OCI-LY7 (cell line): ENCODE results near the gene ITM2C. TPM values are rescaled to one million over a fixed set of nuclear protein-coding genes. Genes with fewer than 3 reads are reported as not detected.
A peak's percentile ranks its signal among the peaks of the same experiment; 100 is the strongest.

Experiments
- BruUV-seq: library from RNA; stranded (reverse); fragments of 400-500 nt; replicated peaks from 2 replicates; lab custom pipeline; 2021; lab: Mats Ljungman, UMichigan
- CTCF ChIA-PET: fragments of 300-600 bp; sonication (Branson Sonifier 250); formaldehyde crosslinking; loops from one replicate; lab custom pipeline; 2022; ENCODE audit warnings: antibody characterized with exemption; ENCODE audit not compliant: unreplicated experiment; lab: Charles Lee
- POLR2A ChIA-PET: fragments of 300-600 bp; sonication (Branson Sonifier 250); formaldehyde crosslinking; loops from one replicate; lab custom pipeline; 2022; ENCODE audit warnings: antibody characterized with exemption; lab: Charles Lee
- DNase-seq: peaks from one replicate; pipeline ENCODE4 v3.0.0-alpha.2; 2015; ENCODE audit warnings: low spot score
- H2AFZ ChIP-seq: fragments of 200-600 bp; sonication (generic), shearing (Covaris generic); 2 replicates; pipeline ENCODE4 v1.6.1; 2014; ENCODE audit warnings: mild to moderate bottlenecking, antibody characterized with exemption, low read length, moderate library complexity
- H3K27ac ChIP-seq: fragments of 200-600 bp; sonication (generic); 2 replicates; pipeline ENCODE4 v1.5.1; 2014; ENCODE audit warnings: mixed run types, low read depth, mild to moderate bottlenecking, moderate library complexity, low read length, inconsistent platforms; ENCODE audit not compliant: poor library complexity, severe bottlenecking
- H3K36me3 ChIP-seq: fragments of 200-600 bp; sonication (generic); 2 replicates; pipeline ENCODE4 v1.6.1; 2014; ENCODE audit warnings: mild to moderate bottlenecking, antibody characterized with exemption, low read length, moderate library complexity, mixed read lengths; ENCODE audit not compliant: insufficient read depth
- H3K4me1 ChIP-seq: fragments of 200-600 bp; sonication (generic); 2 replicates; pipeline ENCODE4 v1.5.1; 2014; ENCODE audit warnings: mild to moderate bottlenecking, low read length; ENCODE audit not compliant: insufficient read depth, poor library complexity, severe bottlenecking
- H3K4me2 ChIP-seq: fragments of 200-600 bp; sonication (generic); 2 replicates; pipeline ENCODE4 v1.6.1; 2014; ENCODE audit warnings: mild to moderate bottlenecking, low read length
- H3K4me3 ChIP-seq: fragments of 200-600 bp; sonication (generic); 2 replicates; pipeline ENCODE4 v1.5.1; 2014; ENCODE audit warnings: mild to moderate bottlenecking, low read depth, low read length; ENCODE audit not compliant: poor library complexity, severe bottlenecking
- H3K79me2 ChIP-seq: fragments of 200-600 bp; sonication (generic); 2 replicates; pipeline ENCODE4 v1.6.1; 2016; ENCODE audit warnings: low read depth, mild to moderate bottlenecking, low read length, moderate library complexity, mixed read lengths; ENCODE audit not compliant: insufficient read depth
- H3K9me2 ChIP-seq: fragments of 200-600 bp; sonication (generic); 2 replicates; pipeline ENCODE4 v1.6.1; 2016; ENCODE audit warnings: mild to moderate bottlenecking, low read length, mixed read lengths; ENCODE audit not compliant: insufficient read depth
- H3K9me3 ChIP-seq: fragments of 200-600 bp; sonication (generic); 2 replicates; pipeline ENCODE4 v1.6.1; 2014; ENCODE audit warnings: mild to moderate bottlenecking, mixed run types, low read length, mixed read lengths
- H4K20me1 ChIP-seq: fragments of 200-600 bp; sonication (generic); 2 replicates; pipeline ENCODE4 v1.6.1; 2014; ENCODE audit warnings: mild to moderate bottlenecking, antibody characterized with exemption, low read length, moderate library complexity, mixed read lengths; ENCODE audit not compliant: insufficient read depth
- EZH2phosphoT487 ChIP-seq: fragments of 200-600 bp; sonication (generic); IDR thresholded peaks from 2 replicates; pipeline ENCODE4 v1.6.1; 2018; ENCODE audit warnings: low read depth, borderline replicate concordance, mild to moderate bottlenecking, mixed run types, antibody characterized with exemption, low read length, moderate library complexity, mixed read lengths
- intact Hi-C: fragments of 100-400 bp; cut with micrococcal nuclease; formaldehyde crosslinking; loops from one replicate; pipeline ENCODE4 v1.10.0; 2022; ENCODE audit not compliant: unreplicated experiment
- total RNA-seq, 2 experiments: library from RNA; depleted of rRNA in 1 of 2; stranded (reverse); fragments of >200 nt in 1 of 2; shearing (Covaris generic) in 1 of 2; gene quantifications; 2 replicates each; pipeline ENCODE4 v1.2.3, GENCODE V29; 2014 to 2022
- TF ChIP-seq, protein P1 (sequence below): fragments of 200-600 bp; sonication (generic); conservative IDR thresholded peaks from 2 replicates; pipeline ENCODE4 v1.5.1; 2014; ENCODE audit warnings: mild to moderate bottlenecking, antibody characterized with exemption, low read length, moderate library complexity, mixed read lengths

Gene ITM2C
- total RNA-seq, 2 experiments from 2014 or later, result not detected

DNA sequence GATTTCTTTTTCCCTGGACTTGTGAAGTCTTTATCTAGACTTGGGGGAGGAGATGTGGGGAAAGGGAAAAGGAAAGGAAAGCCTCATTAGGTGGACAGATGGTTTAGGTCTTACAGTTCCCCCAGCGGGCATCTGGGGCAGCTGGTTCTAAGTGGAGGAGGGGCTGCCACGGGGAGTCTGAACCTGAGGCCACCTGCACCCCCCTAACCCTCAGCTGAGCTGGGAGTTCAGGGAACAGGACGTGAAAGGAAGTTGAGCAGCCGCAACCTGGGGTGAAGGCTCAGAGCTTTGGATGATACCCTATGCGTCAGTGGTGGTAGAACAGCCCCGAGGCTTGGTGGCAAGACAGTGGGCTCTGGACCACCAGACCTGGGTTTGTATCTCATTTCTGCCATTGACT, 26.8 kb downstream of the ITM2C start:
- BruUV-seq, result no TSS peak
- POLR2A ChIA-PET, result interaction anchor here (0.7 kb wide), 1 partner anchor 147 kb away, joined by 4 read pairs; no protein-coding TSS in a partner anchor
- Histone ChIP-seq H3K79me2 (no peaks in the 10 kb centered on the region), H3K36me3 (no peaks in the 10 kb centered on the region), H2AFZ (no peak overlapping the region), H3K9me2 (no peaks in the 10 kb centered on the region), H3K27ac (no peak overlapping the region), H3K9me3 (no peaks in the 10 kb centered on the region), H3K4me1 (peaks cover 6% of the 10 kb centered on the region), H3K4me2 (no peak overlapping the region), H3K4me3 (no peak overlapping the region), H4K20me1 (no peaks in the 10 kb centered on the region)
- TF ChIP-seq EZH2phosphoT487, result no peak
- DNase-seq, result no peak
- intact Hi-C loops, result no loop called here
- CTCF ChIA-PET, result no interaction called here

DNA sequence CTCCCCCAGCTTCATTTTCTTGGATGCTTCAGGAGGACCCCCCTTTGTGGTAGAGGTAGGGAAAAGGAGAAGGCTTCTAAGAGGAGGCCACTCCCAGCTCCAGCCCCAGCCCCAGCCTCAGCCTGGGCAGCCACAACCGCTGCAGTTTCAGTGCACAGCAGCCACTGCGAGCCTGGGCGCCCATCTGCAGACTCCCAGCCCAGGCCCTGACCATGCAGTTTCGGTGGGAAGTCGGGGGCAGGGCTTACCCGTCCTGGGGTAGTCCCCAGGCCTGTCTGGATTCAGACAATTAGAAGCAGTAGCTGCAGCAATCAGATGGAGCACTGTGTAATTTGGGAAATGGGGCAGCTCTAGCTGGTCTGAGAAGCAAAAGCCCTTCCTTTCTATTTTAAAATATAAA, 28.6 kb downstream of the ITM2C start:
- Histone ChIP-seq H3K9me3 (no peaks in the 10 kb centered on the region), H3K4me1 (peaks cover 6% of the 10 kb centered on the region), H3K79me2 (no peaks in the 10 kb centered on the region), H3K36me3 (no peaks in the 10 kb centered on the region), H3K4me3 (no peak overlapping the region), H3K4me2 (no peak overlapping the region), H3K9me2 (no peaks in the 10 kb centered on the region), H4K20me1 (no peaks in the 10 kb centered on the region), H2AFZ (no peak overlapping the region), H3K27ac (no peak overlapping the region)
- POLR2A ChIA-PET, result no interaction called here
- CTCF ChIA-PET, result no interaction called here
- intact Hi-C loops, result no loop called here
- no peak for DNase-seq
- BruUV-seq, result no TSS peak
- TF ChIP-seq, protein P1, sequence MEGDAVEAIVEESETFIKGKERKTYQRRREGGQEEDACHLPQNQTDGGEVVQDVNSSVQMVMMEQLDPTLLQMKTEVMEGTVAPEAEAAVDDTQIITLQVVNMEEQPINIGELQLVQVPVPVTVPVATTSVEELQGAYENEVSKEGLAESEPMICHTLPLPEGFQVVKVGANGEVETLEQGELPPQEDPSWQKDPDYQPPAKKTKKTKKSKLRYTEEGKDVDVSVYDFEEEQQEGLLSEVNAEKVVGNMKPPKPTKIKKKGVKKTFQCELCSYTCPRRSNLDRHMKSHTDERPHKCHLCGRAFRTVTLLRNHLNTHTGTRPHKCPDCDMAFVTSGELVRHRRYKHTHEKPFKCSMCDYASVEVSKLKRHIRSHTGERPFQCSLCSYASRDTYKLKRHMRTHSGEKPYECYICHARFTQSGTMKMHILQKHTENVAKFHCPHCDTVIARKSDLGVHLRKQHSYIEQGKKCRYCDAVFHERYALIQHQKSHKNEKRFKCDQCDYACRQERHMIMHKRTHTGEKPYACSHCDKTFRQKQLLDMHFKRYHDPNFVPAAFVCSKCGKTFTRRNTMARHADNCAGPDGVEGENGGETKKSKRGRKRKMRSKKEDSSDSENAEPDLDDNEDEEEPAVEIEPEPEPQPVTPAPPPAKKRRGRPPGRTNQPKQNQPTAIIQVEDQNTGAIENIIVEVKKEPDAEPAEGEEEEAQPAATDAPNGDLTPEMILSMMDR, result no peak
- no peak for TF ChIP-seq EZH2phosphoT487

DNA sequence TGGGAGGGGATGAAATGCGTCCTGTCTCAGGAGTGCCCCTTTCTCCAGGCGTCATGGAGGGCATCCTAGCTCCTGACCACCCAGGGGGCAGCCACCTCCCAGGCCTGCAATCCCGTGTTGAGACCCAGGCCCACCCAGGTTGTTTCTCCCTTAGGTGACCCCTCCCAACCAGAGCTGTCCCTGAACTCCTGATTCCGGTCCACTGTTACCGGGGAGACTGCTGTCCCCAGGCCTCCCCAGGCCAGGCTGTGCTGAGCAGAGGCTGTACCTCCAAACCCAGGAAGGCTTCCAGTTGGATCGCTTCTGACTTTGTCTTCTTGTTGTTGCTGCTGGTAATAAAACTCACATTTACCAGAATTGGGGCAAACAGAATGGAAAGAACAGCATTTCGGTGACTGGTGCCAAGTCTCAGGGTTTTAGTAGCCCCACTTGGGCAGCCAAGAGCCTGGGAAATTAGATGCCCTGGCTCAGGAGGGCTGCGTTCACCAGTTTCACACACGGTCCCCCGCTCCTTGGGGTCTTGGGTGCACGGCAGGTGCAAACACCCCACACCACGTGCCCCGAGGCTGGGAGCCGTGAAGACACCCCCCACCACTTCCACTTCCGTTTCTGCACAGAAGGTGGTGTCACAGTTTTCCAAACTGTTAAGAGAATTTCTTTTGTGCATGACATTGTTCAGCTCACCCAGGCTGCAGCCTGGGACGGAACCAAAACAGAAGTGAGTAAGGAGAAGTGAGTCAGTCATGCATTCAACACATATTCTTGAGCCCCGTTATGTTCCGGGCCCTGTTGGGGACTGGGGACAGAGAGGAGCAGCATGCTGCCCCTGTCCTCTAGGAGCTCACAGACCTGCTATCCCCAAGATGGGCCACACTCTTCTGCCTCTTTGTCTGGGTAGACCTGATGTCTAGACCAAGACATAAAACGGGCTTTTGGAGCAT, 29.4 kb downstream of the ITM2C start:
- Histone ChIP-seq H3K4me1 (peaks cover 6% of the 10 kb centered on the region), H3K4me2 (peak overlapping the region; percentile 21), H3K9me2 (no peaks in the 10 kb centered on the region), H2AFZ (no peak overlapping the region), H4K20me1 (no peaks in the 10 kb centered on the region), H3K4me3 (no peak overlapping the region), H3K79me2 (no peaks in the 10 kb centered on the region), H3K36me3 (no peaks in the 10 kb centered on the region), H3K27ac (no peak overlapping the region), H3K9me3 (no peaks in the 10 kb centered on the region)
- ChIA-PET CTCF (no interaction called here), POLR2A (no interaction called here)
- BruUV-seq, result no TSS peak
- peak; percentile 23 for DNase-seq
- TF ChIP-seq EZH2phosphoT487, result no peak
- TF ChIP-seq, protein P1, result no peak
- intact Hi-C loops, result no loop called here
